GM15510 (cell line): Measurements from ENCODE around the gene PTGER2.

Experiments used
- POLR2A ChIP-seq: IDR thresholded peaks from 3 replicates; pipeline ENCODE4 v1.6.1; 2011; ENCODE audit warnings: borderline replicate concordance; ENCODE audit not compliant: insufficient read length; ENCODE audit errors: extremely low read depth

The PTGER2 gene

DNA sequence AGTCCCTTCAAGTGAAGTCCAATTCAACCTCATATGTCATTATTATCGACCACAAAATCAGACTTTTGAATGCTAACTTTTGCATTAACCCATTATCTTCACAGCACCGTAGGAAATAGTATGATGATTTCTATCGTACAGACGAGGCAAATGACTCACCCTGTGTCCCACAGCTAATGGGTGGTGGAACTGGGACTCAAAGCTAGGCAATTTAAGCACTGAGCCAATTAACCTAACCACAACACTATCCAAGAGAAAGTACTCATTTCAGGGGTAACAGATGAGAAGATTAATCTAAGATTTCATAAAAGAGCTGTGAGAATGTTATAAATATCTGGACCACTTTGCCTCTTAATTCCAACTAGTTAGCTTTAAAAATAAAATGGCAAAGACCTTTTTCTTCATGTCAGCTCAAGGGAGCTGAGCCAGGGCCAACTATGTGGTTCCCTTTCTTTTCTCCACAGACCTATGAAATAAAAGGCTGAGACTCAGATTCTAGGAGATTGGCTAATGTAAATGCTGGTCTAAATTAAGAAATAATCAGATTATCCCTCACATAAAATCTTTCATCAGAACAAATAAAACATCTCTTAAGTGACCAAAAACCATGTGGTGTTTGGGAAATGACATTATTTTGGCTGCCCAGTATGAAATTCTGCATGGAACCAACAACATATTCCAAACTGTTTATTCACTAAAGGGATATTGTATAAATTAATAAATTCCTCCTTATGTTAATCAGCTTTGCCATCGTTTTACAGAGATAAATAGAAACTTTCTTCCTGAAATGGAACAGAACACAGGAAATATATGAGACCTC is 4.9 kb downstream of the PTGER2 start:
- TF ChIP-seq POLR2A = no peak

DNA sequence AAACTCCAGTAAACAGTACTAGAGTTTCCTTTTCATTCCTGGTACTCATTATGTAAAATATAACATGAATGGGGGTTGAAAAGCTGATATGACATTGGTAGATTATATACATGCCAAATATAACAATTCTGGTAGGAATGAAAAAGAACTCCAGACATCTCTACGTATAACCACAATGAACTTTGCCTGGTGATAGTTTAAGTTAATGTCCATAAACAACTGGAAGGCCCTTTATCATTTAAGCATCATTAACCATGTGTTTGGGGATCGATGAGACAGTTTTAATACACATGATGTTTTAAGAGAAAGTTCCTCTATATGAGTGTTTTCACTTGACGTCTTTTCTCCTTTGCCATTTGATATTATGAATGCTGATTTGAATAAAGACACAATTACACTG is 5.8 kb downstream of the PTGER2 start:
- no peak for TF ChIP-seq POLR2A

DNA sequence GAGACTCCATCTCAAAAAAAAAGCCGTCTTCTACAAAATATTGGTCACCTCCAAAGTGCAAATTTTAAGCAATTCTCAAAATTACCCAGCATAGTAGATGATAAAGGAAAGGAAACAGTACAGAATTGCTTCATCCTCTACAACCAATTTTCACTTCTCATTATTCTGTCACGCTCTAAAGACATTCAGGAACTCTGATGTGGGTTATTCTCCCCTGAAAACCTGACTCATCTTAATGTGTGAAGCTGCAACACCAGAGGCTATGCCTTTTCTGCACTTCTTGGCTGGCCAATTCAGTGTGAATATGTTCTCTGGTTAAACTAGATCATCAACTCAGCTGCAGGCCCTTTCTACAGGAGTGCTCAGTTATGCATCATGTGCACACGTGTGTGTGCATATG is 11.0 kb downstream of the PTGER2 start:
- TF ChIP-seq POLR2A = no peak

DNA sequence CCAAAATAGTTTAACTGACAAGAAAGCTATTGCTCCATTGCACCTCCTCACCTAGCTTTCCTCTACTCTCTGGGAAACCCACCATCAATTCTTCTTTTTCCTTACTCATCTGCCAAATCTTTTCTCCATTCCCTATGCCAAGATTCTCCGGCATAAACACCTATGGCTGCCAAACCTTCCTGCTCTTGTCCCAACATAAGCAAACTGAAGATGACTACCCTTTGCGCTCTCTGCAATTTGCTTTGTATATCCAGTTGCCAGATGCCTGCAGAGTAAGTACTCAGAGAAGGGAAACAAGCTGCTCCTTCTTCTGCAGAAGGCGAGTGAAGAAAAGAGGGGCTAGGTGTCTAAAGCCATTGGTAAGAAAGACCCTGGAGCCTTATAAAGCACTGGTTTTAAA is 11.5 kb downstream of the PTGER2 start:
- TF ChIP-seq POLR2A = no peak

DNA sequence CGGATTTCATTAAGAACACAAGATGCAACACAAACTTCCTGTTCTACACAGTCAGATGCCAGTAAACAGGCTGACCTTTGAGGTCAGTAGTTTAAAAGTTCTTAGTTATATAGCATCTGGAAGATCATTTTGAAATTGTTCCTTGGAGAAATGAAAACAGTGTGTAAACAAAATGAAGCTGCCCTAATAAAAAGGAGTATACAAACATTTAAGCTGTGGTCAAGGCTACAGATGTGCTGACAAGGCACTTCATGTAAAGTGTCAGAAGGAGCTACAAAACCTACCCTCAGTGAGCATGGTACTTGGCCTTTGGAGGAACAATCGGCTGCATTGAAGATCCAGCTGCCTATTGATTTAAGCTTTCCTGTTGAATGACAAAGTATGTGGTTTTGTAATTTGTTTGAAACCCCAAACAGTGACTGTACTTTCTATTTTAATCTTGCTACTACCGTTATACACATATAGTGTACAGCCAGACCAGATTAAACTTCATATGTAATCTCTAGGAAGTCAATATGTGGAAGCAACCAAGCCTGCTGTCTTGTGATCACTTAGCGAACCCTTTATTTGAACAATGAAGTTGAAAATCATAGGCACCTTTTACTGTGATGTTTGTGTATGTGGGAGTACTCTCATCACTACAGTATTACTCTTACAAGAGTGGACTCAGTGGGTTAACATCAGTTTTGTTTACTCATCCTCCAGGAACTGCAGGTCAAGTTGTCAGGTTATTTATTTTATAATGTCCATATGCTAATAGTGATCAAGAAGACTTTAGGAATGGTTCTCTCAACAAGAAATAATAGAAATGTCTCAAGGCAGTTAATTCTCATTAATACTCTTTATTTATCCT is 13.5 kb downstream of the PTGER2 start:
- no peak for TF ChIP-seq POLR2A

DNA sequence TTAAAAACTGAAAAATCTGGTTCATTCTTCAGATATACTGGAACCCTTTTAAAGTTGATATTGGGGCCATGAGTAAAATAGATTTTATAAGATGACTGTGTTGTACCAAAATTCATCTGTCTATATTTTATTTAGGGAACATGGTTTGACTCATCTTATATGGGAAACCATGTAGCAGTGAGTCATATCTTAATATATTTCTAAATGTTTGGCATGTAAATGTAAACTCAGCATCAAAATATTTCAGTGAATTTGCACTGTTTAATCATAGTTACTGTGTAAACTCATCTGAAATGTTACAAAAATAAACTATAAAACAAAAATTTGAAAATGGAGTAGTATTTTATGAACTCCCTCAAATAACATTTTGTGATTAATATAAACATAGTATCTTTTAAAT is 14.2 kb downstream of the PTGER2 start:
- no peak for TF ChIP-seq POLR2A

DNA sequence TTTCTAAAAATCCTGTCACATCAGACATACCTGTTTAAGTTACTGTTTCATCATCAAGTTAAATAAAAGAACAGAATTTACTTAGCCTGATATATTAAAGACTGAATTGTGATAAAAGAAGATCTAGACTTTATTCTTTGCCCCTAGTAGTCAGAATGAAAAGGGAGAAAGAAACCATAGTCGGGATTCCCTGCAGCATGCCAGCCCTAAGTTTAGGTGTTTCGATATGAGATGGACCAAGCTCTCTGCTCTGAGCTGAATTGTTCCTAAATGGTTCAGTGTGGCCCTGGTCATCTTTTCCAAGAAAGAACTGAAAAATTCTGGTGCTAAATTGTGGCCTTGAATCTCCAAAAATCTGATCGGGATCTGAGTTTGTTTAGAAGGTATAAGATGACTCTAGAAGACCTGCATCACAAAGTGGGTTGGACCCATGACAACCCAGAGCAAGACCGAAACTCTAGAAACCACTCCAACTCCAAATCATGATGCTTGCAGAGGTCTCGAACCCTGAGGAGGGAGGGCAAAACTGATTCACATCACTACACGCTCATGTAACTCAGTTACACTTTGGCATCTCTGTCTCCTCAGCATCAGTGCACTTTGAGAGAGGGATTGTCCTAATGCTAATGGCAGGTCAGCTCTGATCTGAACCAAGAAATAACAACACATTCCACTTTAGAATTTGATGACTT is 15.7 kb downstream of the PTGER2 start:
- TF ChIP-seq POLR2A = no peak

DNA sequence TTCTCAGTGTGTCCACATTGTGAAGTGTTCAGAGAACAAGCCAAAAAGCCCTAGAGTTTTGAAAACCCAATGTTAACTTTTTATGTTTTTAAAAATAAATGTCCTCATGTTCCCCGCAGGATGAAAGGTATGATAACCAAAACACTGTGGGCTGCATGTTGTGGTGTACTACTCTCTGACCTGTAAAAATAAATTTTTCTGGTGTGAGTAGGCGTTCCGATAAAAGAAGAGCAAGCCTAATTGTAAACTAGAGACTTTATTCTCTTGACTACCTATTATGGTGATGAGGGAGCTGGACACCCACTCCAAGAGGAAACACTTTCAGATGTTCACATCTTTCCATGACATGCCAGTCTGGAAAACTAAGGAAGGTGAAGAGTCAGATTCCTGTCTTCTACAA is 18.2 kb downstream of the PTGER2 start:
- no peak for TF ChIP-seq POLR2A

DNA sequence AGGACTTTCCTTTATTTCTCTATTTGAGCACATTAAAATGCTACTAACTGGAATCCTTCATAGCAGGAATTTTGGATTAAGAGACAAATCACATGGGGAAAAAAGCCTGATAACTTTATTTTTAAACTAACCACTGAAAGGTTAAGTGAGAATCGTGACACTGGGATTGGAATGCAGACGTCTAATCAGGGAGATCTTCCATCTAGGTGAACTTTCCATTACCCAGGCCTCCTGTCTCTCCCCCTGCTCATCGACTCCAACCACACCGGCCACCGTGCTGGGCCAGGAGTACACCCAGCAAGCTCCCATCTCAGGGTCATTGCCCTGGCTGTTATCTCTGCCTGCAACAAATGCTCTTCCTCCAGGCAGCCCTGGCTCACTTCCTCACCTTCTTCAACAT is 19.0 kb downstream of the PTGER2 start:
- no peak for TF ChIP-seq POLR2A

DNA sequence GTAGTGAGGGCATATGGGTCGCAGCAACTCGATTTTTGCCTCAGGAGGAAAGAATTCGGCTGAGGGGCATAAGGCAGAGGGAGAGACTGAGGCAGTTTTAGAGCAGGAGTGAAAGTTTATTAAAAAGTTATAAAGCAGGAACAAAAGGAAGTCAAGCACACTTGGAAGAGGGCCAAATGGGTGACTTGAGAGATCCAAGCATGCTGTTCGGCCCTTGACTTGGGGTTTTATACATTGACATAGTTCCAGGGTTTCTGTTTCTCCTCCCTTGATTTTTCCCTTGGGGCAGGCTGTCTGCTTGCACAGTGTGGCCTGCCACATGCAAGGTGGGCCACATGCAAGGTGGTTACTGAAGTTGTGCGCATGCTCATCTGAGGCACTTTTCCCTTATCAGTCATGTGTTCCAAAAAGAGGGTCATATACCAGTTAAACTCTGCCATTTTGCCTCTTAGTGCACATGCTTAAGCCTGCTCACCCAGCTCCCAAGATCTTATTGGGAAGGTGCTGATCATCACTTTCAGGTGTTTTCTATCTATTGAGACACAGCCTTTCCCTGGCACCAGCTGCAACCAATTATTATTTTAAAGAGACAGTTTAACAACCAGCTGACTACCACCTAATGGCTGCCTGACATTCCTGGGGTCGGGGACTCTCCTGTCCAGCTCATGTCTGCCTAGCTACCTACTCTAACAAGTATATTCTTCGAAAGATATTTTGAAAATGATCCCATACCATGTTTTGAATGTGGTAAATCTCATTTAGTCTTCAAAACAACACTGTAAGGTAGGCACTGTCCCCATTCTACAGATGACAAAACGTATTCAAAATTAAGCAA is 19.9 kb downstream of the PTGER2 start:
- no peak for TF ChIP-seq POLR2A

DNA sequence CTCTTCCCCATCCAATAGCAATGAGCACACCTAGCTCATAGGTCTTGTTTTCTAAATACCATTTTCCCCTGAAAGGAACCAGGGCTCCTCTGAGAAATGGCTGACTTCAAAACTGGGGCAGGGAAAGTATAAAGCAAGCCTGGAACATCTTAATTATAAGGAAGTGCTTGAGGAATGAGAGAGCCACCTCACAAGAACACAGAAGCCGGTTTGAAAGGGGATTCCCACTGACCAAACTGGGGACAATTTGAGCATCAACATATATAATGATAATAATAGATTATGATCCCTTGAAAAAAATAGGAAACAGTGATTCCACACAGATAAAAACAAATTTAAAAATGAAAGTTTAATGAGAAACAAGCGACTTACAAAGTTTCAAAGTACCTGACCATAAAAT is 22.1 kb downstream of the PTGER2 start:
- no peak for TF ChIP-seq POLR2A

DNA sequence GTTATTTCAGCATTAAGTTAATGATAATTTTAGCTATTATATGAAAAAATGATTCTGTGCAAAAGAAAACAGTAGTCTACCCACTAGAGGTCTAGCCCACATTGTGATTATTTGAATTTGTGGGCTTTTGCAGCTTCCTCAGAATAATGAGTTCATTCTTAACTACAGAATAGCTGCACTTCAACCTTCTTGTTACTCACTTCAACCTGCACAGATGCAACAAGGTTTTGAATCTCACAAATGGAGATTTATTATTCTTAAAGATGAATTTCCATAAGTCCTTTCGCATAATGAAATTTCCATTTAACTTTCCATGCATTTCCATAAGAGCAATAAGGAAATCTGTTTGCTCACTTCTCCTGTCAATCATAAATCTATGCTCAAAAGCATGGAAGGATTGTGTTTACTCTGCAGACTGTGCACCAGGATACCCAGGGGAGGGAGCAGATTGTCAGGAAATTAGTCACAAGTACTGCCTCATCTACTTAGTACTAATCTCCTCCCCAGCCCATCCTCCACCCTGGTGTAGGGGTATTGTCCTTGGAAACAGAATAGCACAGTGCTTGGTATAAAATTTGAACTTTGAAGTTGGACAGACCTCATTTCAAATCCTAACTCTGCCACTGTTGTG is 24.1 kb downstream of the PTGER2 start:
- TF ChIP-seq POLR2A = no peak

DNA sequence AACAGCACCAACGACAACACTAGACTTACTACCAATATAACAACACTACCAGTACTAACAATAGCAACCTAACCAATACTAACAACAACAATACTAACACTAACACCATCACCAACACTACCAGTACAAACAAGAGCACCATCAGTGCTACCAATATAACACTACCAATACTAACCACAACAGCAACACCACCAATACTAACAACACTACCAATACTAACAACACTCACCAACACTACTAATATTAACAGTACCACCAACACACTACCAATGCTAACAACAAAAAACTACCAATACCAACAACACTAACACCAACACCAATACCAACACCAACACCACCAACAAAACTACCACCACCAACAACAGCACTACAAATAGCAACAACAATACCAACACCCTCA is 25.1 kb downstream of the PTGER2 start:
- no peak for TF ChIP-seq POLR2A
